Upper lobe of left lung (tissue), 6 donors: ENCODE data around the gene RS1. TPM values are rescaled to one million over a fixed set of nuclear protein-coding genes. Genes with fewer than 3 reads are reported as not detected.

Experiments used
- ATAC-seq, 2 donors: fragments of 200-7000 bp; cut with Tn5 transposase; one replicate each; pipeline ENCODE4 v1.9.1; 2022; ENCODE audit warnings: mild to moderate bottlenecking in 2 of 2, moderate library complexity in 2 of 2; ENCODE audit not compliant: low FRiP score in 2 of 2
- DNase-seq, 2 donors: peaks; one replicate each; pipeline ENCODE4 v3.0.0-alpha.2; 2019 to 2020
- H3K27ac ChIP-seq, 4 donors: fragments of 200-600 bp; sonication (generic); one replicate each; pipeline ENCODE4 v1.5.1; 2016 to 2019
- H3K27me3 ChIP-seq, 4 donors: fragments of 200-600 bp; sonication (generic); one replicate each; pipeline ENCODE4 v1.5.1; 2017 to 2019
- H3K36me3 ChIP-seq, 4 donors: fragments of 200-600 bp; sonication (generic); one replicate each; pipeline ENCODE4 v1.5.1; 2016 to 2019
- H3K4me1 ChIP-seq, 4 donors: fragments of 200-600 bp; sonication (generic); one replicate each; pipeline ENCODE4 v1.5.1; 2018 to 2019
- H3K4me3 ChIP-seq, 4 donors: fragments of 200-600 bp; sonication (generic); one replicate each; pipeline ENCODE4 v1.5.1; 2017 to 2019; ENCODE audit warnings: mild to moderate bottlenecking in 2 of 4, moderate library complexity in 1 of 4
- H3K9me3 ChIP-seq, 4 donors: fragments of 200-600 bp; sonication (generic); one replicate each; pipeline ENCODE4 v1.5.1; 2018 to 2019
- CTCF ChIP-seq, 6 experiments: fragments of 450-650 bp in 4 of 6; fragments of 200-600 bp in 2 of 6; sonication (generic) in 2 of 6; IDR thresholded peaks; one replicate each; pipeline ENCODE4 v1.5.1; 2016 to 2019; ENCODE audit warnings: antibody characterized with exemption in 6 of 6
- EP300 ChIP-seq, 4 donors: sonication (generic); formaldehyde crosslinking; IDR thresholded peaks; one replicate each; pipeline ENCODE4 v1.5.1; 2017; ENCODE audit warnings: antibody characterized with exemption in 4 of 4, control low read depth in 2 of 4
- POLR2A ChIP-seq, 4 donors: fragments of 450-650 bp; IDR thresholded peaks; one replicate each; pipeline ENCODE4 v1.5.1; 2016 to 2017; ENCODE audit warnings: antibody characterized with exemption in 4 of 4, mild to moderate bottlenecking in 2 of 4
- POLR2AphosphoS5 ChIP-seq, 2 donors: sonication (generic); formaldehyde crosslinking; IDR thresholded peaks; one replicate each; pipeline ENCODE4 v1.5.1; 2017; ENCODE audit warnings: antibody characterized with exemption in 2 of 2
- WGBS, 2 donors: methylation state at CpG; one replicate each; pipeline ENCODE4 v1.1.5; 2017 to 2018; 5-methylcytosine and 5-hydroxymethylcytosine counted together
- total RNA-seq, 6 donors: library from RNA; depleted of rRNA in 4 of 6; stranded (reverse); fragments of >200 nt in 4 of 6; gene quantifications; one replicate each; pipeline versions ENCODE4 v1.1.0 to v1.2.1, GENCODE V29; 2016 to 2021
- donor health status: DM: no; HTN: no; CAD: no; lungs with moderate emphysema.
- donor health status: DM: no; HTN: yes; CAD: no; lungs with severe emphysema.

The RS1 gene
- total RNA-seq, 6 donors from 2014 or later, result 1.0 to 6.7 (median 4.9) TPM

DNA sequence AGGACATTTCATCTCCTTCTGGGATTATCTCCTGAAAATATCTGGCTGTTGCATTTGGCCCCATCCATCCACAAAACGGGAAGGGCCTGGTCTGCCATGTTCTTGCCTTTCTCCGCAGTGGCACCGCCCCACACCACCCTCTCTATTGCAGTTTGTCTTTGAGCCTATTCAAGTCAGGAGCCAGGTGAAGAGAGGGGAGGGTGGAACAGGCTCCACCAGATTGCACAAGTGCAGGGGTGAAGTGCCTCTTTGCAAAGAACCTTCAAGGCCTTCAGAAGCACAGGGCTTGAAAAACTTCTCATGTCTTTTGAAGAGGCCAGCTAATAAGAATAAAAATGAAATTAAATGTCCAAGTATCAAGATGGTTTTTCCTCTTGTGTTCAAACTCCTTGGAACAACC lies 28.7 kb downstream of the RS1 start:
- Histone ChIP-seq H3K9me3 (no peaks in the 10 kb centered on the region), H3K4me3 (no peak overlapping the region), H3K36me3 (no peaks in the 10 kb centered on the region), H3K27ac (peak overlapping the region in 1 of 4 donors; percentile 21), H3K27me3 (no peaks in the 10 kb centered on the region), H3K4me1 (no peaks in the 10 kb centered on the region)
- TF ChIP-seq POLR2AphosphoS5 (IDR thresholded peaks at IDR 0.05) (peak in 1 of 2 donors; percentile 40), CTCF (IDR thresholded peaks at IDR 0.05) (no peak), POLR2A (IDR thresholded peaks at IDR 0.05) (no peak), EP300 (IDR thresholded peaks at IDR 0.05) (peak in 1 of 4 donors; percentile 29)
- WGBS, 2 donors, result 60 to 89% methylated on average over 3 of the region's 3 CpGs
- ATAC-seq, result peak in 1 of 2 donors; percentile 76
- peak in 1 of 2 donors; percentile 86 for DNase-seq

DNA sequence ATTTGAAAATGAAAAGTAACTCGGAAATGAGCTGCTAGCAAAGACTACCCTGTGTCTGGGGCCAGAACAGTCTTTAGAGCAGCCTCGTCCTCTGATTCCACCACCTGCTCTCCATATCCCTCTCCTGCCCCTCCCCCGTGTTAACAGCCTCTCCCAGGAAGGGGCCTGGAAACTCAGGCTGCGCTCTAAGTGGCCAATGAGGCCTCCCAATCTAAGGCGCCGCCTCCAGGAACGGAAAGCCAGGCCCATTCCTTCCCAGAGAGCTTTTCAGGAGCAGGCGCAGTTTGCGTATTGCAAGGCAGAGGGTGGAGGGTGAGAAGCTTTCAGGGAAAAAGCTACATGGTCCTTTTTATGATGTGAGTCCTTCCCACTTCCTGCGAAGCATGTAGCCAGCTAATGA lies 31.2 kb downstream of the RS1 start:
- H3K27ac ChIP-seq, result peak overlapping the region in 1 of 4 donors; percentile 7
- no peaks in the 10 kb centered on the region for H3K9me3 ChIP-seq
- TF ChIP-seq POLR2AphosphoS5 (IDR thresholded peaks at IDR 0.05) (no peak), POLR2A (IDR thresholded peaks at IDR 0.05) (no peak), EP300 (IDR thresholded peaks at IDR 0.05) (no peak), CTCF (IDR thresholded peaks at IDR 0.05) (no peak)
- 63 to 75% methylated on average over 5 to 10 of the region's 10 CpGs for WGBS, 2 donors
- no peak for ATAC-seq
- no peaks in the 10 kb centered on the region for H3K36me3 ChIP-seq
- H3K4me3 ChIP-seq, result no peak overlapping the region
- no peak for DNase-seq
- no peaks in the 10 kb centered on the region for H3K27me3 ChIP-seq
- no peaks in the 10 kb centered on the region for H3K4me1 ChIP-seq

DNA sequence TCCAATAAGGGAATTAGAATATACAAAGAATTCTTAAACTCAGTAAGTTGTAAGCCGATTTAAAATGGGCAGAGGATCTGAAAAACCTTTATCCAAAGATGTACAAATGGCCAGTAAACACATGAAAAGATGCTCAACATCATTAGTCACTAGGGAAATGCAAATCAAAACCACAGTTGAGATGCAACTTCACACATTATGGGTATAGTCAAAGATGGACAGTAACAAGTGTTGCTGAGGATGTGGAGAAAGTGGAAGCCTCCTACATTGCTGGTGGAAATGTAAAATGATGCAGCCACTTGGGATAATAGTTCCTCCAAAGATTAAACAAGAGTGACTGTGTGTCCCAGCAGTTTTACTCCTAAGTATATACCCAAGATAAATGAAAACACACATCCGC lies 32.6 kb downstream of the RS1 start:
- no peaks in the 10 kb centered on the region for H3K36me3 ChIP-seq
- TF ChIP-seq EP300 (IDR thresholded peaks at IDR 0.05), result no peak
- TF ChIP-seq POLR2A (IDR thresholded peaks at IDR 0.05), result no peak
- no peak for TF ChIP-seq POLR2AphosphoS5 (IDR thresholded peaks at IDR 0.05)
- TF ChIP-seq CTCF (IDR thresholded peaks at IDR 0.05), result no peak
- H3K27me3 ChIP-seq, result no peaks in the 10 kb centered on the region
- no peak overlapping the region for H3K27ac ChIP-seq
- 92 to 96% methylated on average over 2 of the region's 2 CpGs for WGBS, 2 donors
- ATAC-seq, result no peak
- no peak overlapping the region for H3K4me3 ChIP-seq
- H3K4me1 ChIP-seq, result no peaks in the 10 kb centered on the region
- no peak for DNase-seq
- H3K9me3 ChIP-seq, result no peaks in the 10 kb centered on the region

- DNase-seq, result no peak
- WGBS, 2 donors, result 90 to 100% methylated on average over 2 of the region's 2 CpGs
- no peaks in the 10 kb centered on the region for H3K9me3 ChIP-seq
- no peak overlapping the region for H3K27ac ChIP-seq
- H3K36me3 ChIP-seq, result no peaks in the 10 kb centered on the region
- no peak for TF ChIP-seq CTCF (IDR thresholded peaks at IDR 0.05)
- no peak for TF ChIP-seq POLR2A (IDR thresholded peaks at IDR 0.05)
- TF ChIP-seq POLR2AphosphoS5 (IDR thresholded peaks at IDR 0.05), result no peak
- no peak for TF ChIP-seq EP300 (IDR thresholded peaks at IDR 0.05)
- no peaks in the 10 kb centered on the region for H3K4me1 ChIP-seq
- H3K4me3 ChIP-seq, result no peak overlapping the region
- ATAC-seq, result no peak
- no peaks in the 10 kb centered on the region for H3K27me3 ChIP-seq
Observed at GRCh38 chrX:18638398-18638797, 33.5 kb downstream of the RS1 start.

- H3K36me3 ChIP-seq, result peaks cover 0 to 25% (median 5%) of the 10 kb centered on the region in 4 donors
- no peaks in the 10 kb centered on the region for H3K9me3 ChIP-seq
- DNase-seq (no peak), ATAC-seq (no peak)
- 67 to 77% methylated on average over 8 of the region's 8 CpGs for WGBS, 2 donors
- H3K4me1 ChIP-seq, result no peaks in the 10 kb centered on the region
- TF ChIP-seq EP300 (IDR thresholded peaks at IDR 0.05), result no peak
- TF ChIP-seq CTCF (IDR thresholded peaks at IDR 0.05), result no peak
- no peak overlapping the region for H3K27ac ChIP-seq
- no peak overlapping the region for H3K4me3 ChIP-seq
- no peaks in the 10 kb centered on the region for H3K27me3 ChIP-seq
Observed at GRCh38 chrX:18630934-18631333, 41.0 kb downstream of the RS1 start.
